NB4 (cell line): Measurements from ENCODE around the gene GALK1.

Experiments
- CTCF ChIP-seq: IDR thresholded peaks from one replicate; pipeline ENCODE4 v1.5.1; 2012; ENCODE audit warnings: low read depth, low read length
- MYC ChIP-seq: IDR thresholded peaks from 2 replicates; pipeline ENCODE4 v1.6.1; 2011; ENCODE audit warnings: low read depth, low read length

GRCh38 chr17:75719732-75720131, 45.3 kb downstream of the GALK1 start:
- TF ChIP-seq CTCF: no peak
- no peak for TF ChIP-seq MYC
